Heart left ventricle (tissue), 13 donors: ENCODE measurements around the gene SFXN2.

Experiments used
- CTCF ChIP-seq, 12 donors: fragments of 200-600 bp; sonication (generic) in 4 of 12; IDR thresholded peaks; one replicate each; pipeline versions ENCODE4 v1.5.0 to v1.8.0; 2018 to 2022; ENCODE audit warnings: antibody characterized with exemption in 12 of 12, mild to moderate bottlenecking in 5 of 12
- POLR2A ChIP-seq, 2 donors: fragments of 450-650 bp; IDR thresholded peaks; one replicate each; pipeline ENCODE4 v1.6.1; 2017; ENCODE audit warnings: antibody characterized with exemption in 2 of 2, mild to moderate bottlenecking in 2 of 2, moderate library complexity in 2 of 2
- donor health status: ischemic (EF 13 %, LVEDD 7.1; RV severe dilation, severe dysfunction).
- donor health status: DM: no; HTN: yes; CAD: no.
- donor health status: DM: no; HTN: no; CAD: no.
- donor health status: ischemic (EF 25% LVEDD 6.9; RV normal size, moderate dysfunction).
- donor health status: ischemic (EF 25% LVEDD 5.7; RV mildly dilated, moderate dysfunction).
- donor health status: ischemic (EF 35%, LVEDD 5.7; RV mildly dilated, moderate dysfunction).
- donor health status: nonischemic (EF 11% LVEDD 7.7; RV severe dilation, severe dysfunction).
- donor health status: DM: yes; HTN: yes; CAD: no.
- donor health status: PGD.
- donor health status: ischemic (EF 29% LVEDD 5.4; RV normal size, mild dysfunction).
- donor health status: nonischemic (EF 23%, LVEDD 6.1; RV moderate dilation, normal function).

DNA sequence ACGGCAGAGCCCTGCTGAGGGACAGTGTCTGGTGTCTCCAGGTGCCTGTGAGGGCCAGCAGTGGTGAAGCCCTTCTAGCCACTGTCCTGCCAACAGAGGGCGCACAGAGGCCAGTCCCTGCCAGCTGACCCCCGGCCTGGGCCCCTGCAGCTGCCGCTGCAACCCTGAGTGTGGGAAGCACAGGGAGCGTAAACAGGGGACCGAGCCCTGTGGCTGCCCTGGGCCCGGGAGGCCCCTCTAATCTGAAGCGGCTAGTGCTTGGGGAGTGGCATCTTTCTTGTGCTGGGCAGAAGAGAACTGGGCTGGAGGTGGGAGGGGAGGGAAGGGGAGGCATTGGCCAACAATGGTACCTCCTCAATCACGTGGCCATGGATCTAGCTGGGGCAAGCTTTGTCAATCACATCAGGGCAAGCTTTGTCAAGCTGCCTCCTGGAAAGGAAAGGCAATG, 35.6 kb upstream of the SFXN2 start:
- no peak for TF ChIP-seq POLR2A (IDR thresholded peaks at IDR 0.05)
- TF ChIP-seq CTCF (IDR thresholded peaks at IDR 0.05), result peak; percentile 42 to 76 (median 70)
